GM12892 (cell line): ENCODE results near the gene CENPN.

Experiments used
- POLR2AphosphoS5 ChIP-seq: IDR thresholded peaks from 2 replicates; pipeline ENCODE4 v1.6.1; 2011; ENCODE audit warnings: low read depth, low read length, control low read depth
- TAF1 ChIP-seq: IDR thresholded peaks from 2 replicates; pipeline ENCODE4 v1.6.1; 2011; ENCODE audit warnings: low read depth, mild to moderate bottlenecking, control low read depth, low read length, borderline replicate concordance

DNA sequence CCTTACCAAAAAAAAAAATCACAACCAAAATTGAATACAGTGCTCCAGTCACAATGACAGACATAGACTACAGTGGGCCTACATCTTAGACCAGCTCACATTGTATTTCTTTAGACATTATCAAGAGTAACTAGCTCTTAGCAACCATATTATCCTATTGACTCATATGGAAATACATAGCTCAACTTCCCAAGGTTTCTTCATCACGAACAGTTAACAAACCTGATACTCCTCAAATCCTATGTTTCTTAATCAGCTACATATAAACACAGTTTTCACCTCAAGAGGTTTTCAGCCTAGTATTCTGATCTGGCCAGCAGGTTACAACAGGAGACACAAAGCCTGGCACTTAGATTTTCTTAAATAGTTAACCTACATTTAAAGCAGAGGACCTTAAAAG, 30.1 kb upstream of the CENPN start:
- no peak for TF ChIP-seq POLR2AphosphoS5
- no peak for TF ChIP-seq TAF1
